Neuronal stem cell (in vitro differentiated cells): ENCODE measurements around the gene LSP1.
A peak's percentile ranks its signal among the peaks of the same experiment; 100 is the strongest.

ENCODE experiments used
- DNase-seq: peaks from one replicate; pipeline ENCODE4 v3.0.0-alpha.2; 2013; ENCODE audit warnings: low spot score
- H2AFZ ChIP-seq: one replicate; pipeline ENCODE4 v1.6.1; 2013; ENCODE audit warnings: mild to moderate bottlenecking, low read length, inconsistent platforms
- H2AK5ac ChIP-seq: 2 replicates; pipeline ENCODE4 v1.6.1; 2013; ENCODE audit warnings: low read depth, mild to moderate bottlenecking, inconsistent platforms, low read length, moderate library complexity, mixed read lengths
- H2BK120ac ChIP-seq: 2 replicates; pipeline ENCODE4 v1.6.1; 2013; ENCODE audit warnings: low read depth, mild to moderate bottlenecking, inconsistent platforms, low read length, moderate library complexity, mixed read lengths
- H2BK12ac ChIP-seq: one replicate; pipeline ENCODE4 v1.6.1; 2013; ENCODE audit warnings: low read length, inconsistent platforms
- H2BK15ac ChIP-seq: 2 replicates; pipeline ENCODE4 v1.6.1; 2013; ENCODE audit warnings: mild to moderate bottlenecking, low read length, inconsistent platforms, mixed read lengths
- H2BK5ac ChIP-seq: one replicate; pipeline ENCODE4 v1.6.1; 2013; ENCODE audit warnings: inconsistent platforms, mild to moderate bottlenecking, low read length, moderate library complexity
- H3K14ac ChIP-seq: one replicate; pipeline ENCODE4 v1.6.1; 2013; ENCODE audit warnings: low read length, inconsistent platforms
- H3K18ac ChIP-seq: 2 replicates; pipeline ENCODE4 v1.6.1; 2013; ENCODE audit warnings: low read length, inconsistent platforms
- H3K23ac ChIP-seq: 2 replicates; pipeline ENCODE4 v1.6.1; 2013; ENCODE audit warnings: low read depth, mild to moderate bottlenecking, mixed read lengths, low read length, inconsistent platforms; ENCODE audit not compliant: poor library complexity
- H3K27ac ChIP-seq: replicated peaks from 3 replicates; pipeline ENCODE4 v1.5.1; 2013; ENCODE audit warnings: low read length, inconsistent platforms
- H3K27me3 ChIP-seq, 3 experiments: 2 replicates each; pipeline ENCODE4 v1.6.1; 2013; ENCODE audit warnings: low read length in 3 of 3, mild to moderate bottlenecking in 2 of 3, inconsistent platforms in 1 of 3, low read depth in 1 of 3, mixed read lengths in 1 of 3, moderate library complexity in 1 of 3; ENCODE audit not compliant: control insufficient read depth in 3 of 3, insufficient read depth in 3 of 3
- H3K36me3 ChIP-seq, 2 donors: replicated peaks in 1 of 2; 2 replicates each; pipeline ENCODE4 v1.6.1; 2013; ENCODE audit warnings: low read length in 2 of 2; ENCODE audit not compliant: control insufficient read depth in 2 of 2, insufficient read depth in 2 of 2
- H3K4ac ChIP-seq: 2 replicates; pipeline ENCODE4 v1.6.1; 2013; ENCODE audit warnings: inconsistent platforms, mild to moderate bottlenecking, low read length, moderate library complexity
- H3K4me1 ChIP-seq, 2 donors: 1 replicate in 1 of 2; 2 replicates in 1 of 2; pipeline ENCODE4 v1.6.1; 2013; ENCODE audit warnings: low read length in 2 of 2, low read depth in 1 of 2; ENCODE audit not compliant: control insufficient read depth in 2 of 2, insufficient read depth in 1 of 2
- H3K4me2 ChIP-seq: one replicate; pipeline ENCODE4 v1.6.1; 2013; ENCODE audit warnings: mild to moderate bottlenecking, low read length, inconsistent platforms; ENCODE audit not compliant: insufficient read depth, poor library complexity, severe bottlenecking
- H3K4me3 ChIP-seq, 2 donors: 2 replicates each; pipeline ENCODE4 v1.5.1; 2013; ENCODE audit warnings: low read length in 2 of 2, mild to moderate bottlenecking in 2 of 2, inconsistent platforms in 1 of 2, moderate library complexity in 1 of 2
- H3K79me1 ChIP-seq: one replicate; pipeline ENCODE4 v1.6.1; 2013; ENCODE audit warnings: low read depth, mild to moderate bottlenecking, inconsistent platforms, low read length, moderate library complexity
- H3K9ac ChIP-seq: one replicate; pipeline ENCODE4 v1.6.1; 2013; ENCODE audit warnings: mild to moderate bottlenecking, low read depth, low read length, inconsistent platforms; ENCODE audit not compliant: poor library complexity
- H3K9me3 ChIP-seq, 2 donors: replicated peaks in 1 of 2; 2 replicates each; pipeline versions ENCODE3 to v1.6.1; 2013; ENCODE audit warnings: low read length in 2 of 2, mild to moderate bottlenecking in 2 of 2, inconsistent platforms in 1 of 2, low read depth in 1 of 2, mixed read lengths in 1 of 2, moderate library complexity in 1 of 2; ENCODE audit not compliant: control insufficient read depth in 2 of 2, insufficient read depth in 1 of 2
- H4K8ac ChIP-seq: one replicate; pipeline ENCODE4 v1.6.1; 2013; ENCODE audit warnings: low read depth, mild to moderate bottlenecking, inconsistent platforms, low read length, moderate library complexity
- H4K91ac ChIP-seq: one replicate; pipeline ENCODE4 v1.6.1; 2013; ENCODE audit warnings: low read length, low read depth, mild to moderate bottlenecking, inconsistent platforms; ENCODE audit not compliant: poor library complexity
- WGBS, 2 donors: extraction: QIAGEN DNeasy Blood & Tissue Kit; methylation state at CpG; one replicate each; pipeline ENCODE4 v1.1.7; 2013; ENCODE audit warnings: missing lambda C conversion rate in 2 of 2, mixed read lengths in 1 of 2; ENCODE audit not compliant: insufficient read length in 2 of 2, insufficient replicate concordance in 1 of 2; ENCODE audit errors: extremely low coverage in 2 of 2; 5-methylcytosine and 5-hydroxymethylcytosine counted together

Gene LSP1

DNA sequence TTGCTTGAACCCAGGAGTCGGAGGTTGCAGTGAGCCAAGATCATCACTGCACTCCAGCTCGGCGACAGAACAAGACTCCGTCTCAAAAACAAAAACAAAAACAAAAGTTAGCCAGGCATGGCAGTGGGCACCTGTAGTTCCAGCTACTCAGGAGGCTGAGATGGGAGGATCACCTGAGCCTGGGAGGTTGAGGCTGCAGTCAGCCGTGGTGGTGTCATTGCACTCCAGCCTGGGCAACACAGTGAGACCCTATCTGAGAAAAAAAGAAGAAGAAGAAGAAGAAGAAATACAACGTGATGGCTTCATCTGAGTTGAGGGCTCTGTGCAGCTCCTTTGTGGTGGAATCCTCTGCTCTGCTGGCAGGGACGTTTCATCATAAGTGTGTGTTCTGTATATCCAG lies 56.6 kb downstream of the LSP1 start:
- Histone ChIP-seq H4K91ac (no peak overlapping the region), H3K9me3 (peaks cover 0 to 2% of the 10 kb centered on the region in 2 donors), H3K4ac (no peak overlapping the region), H3K18ac (no peak overlapping the region), H3K4me2 (no peak overlapping the region), H3K27me3 (peaks cover 0 to 5% (median 0%) of the 10 kb centered on the region in 3 experiments), H2BK5ac (no peak overlapping the region), H2AK5ac (no peak overlapping the region), H2BK15ac (no peak overlapping the region), H3K14ac (no peak overlapping the region), H3K4me1 (peaks cover 3 to 4% of the 10 kb centered on the region in 2 donors), H2BK120ac (no peak overlapping the region), H2AFZ (no peak overlapping the region), H3K4me3 (no peak overlapping the region), H3K9ac (no peak overlapping the region), H3K36me3 (no peaks in the 10 kb centered on the region), H2BK12ac (no peak overlapping the region), H4K8ac (no peak overlapping the region), H3K23ac (no peak overlapping the region), H3K27ac (no peak overlapping the region), H3K79me1 (no peaks in the 10 kb centered on the region)
- no CpG with 5 or more reads among the region's 7 CpGs for WGBS, 2 donors
- no peak for DNase-seq

DNA sequence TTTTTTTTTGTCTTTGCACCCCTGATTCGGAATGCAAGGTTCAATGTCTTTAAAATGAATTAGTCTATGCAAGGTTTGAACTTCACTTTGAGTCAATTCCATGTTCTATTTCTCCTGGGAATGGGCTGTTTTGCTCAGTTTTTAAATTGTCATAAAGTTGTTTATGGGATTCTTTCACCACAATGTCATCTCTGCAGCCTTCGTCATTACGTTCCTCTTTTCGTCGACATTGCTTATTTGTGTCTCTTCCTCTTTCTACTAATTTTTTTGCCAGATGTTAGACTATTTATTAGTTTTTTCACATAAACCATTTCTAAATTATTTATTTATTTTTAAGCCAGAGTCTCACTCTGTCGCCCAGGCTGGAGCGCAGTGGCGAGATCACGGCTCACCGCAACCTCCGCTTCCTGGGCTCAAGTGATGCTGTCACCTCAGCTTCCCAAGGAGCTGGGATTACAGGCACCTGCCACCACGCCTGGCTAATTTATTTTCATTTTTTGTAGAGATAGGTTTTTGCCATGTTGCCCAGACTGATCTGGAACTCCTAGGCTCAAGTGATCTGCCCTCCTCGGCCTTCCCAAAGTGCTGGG lies 59.5 kb downstream of the LSP1 start:
- no peak overlapping the region for H3K23ac ChIP-seq
- peaks cover 3% of the 10 kb centered on the region in 2 donors for H3K4me1 ChIP-seq
- no peak overlapping the region for H2BK120ac ChIP-seq
- no peak overlapping the region for H3K14ac ChIP-seq
- H3K4me2 ChIP-seq = no peak overlapping the region
- no peak overlapping the region for H3K18ac ChIP-seq
- no peak overlapping the region for H3K4me3 ChIP-seq
- no peak overlapping the region for H3K27ac ChIP-seq
- WGBS, 2 donors = no CpG with 5 or more reads among the region's 13 CpGs
- H3K4ac ChIP-seq = no peak overlapping the region
- H2BK5ac ChIP-seq = no peak overlapping the region
- no peak overlapping the region for H2BK12ac ChIP-seq
- peaks cover 0 to 2% of the 10 kb centered on the region in 2 donors for H3K9me3 ChIP-seq
- DNase-seq = no peak
- no peak overlapping the region for H3K9ac ChIP-seq
- no peak overlapping the region for H2AFZ ChIP-seq
- H3K36me3 ChIP-seq = no peaks in the 10 kb centered on the region
- no peak overlapping the region for H2BK15ac ChIP-seq
- no peak overlapping the region for H4K91ac ChIP-seq
- peaks cover 0 to 3% (median 0%) of the 10 kb centered on the region in 3 experiments for H3K27me3 ChIP-seq
- H3K79me1 ChIP-seq = no peaks in the 10 kb centered on the region
- H4K8ac ChIP-seq = no peak overlapping the region
- no peak overlapping the region for H2AK5ac ChIP-seq

DNA sequence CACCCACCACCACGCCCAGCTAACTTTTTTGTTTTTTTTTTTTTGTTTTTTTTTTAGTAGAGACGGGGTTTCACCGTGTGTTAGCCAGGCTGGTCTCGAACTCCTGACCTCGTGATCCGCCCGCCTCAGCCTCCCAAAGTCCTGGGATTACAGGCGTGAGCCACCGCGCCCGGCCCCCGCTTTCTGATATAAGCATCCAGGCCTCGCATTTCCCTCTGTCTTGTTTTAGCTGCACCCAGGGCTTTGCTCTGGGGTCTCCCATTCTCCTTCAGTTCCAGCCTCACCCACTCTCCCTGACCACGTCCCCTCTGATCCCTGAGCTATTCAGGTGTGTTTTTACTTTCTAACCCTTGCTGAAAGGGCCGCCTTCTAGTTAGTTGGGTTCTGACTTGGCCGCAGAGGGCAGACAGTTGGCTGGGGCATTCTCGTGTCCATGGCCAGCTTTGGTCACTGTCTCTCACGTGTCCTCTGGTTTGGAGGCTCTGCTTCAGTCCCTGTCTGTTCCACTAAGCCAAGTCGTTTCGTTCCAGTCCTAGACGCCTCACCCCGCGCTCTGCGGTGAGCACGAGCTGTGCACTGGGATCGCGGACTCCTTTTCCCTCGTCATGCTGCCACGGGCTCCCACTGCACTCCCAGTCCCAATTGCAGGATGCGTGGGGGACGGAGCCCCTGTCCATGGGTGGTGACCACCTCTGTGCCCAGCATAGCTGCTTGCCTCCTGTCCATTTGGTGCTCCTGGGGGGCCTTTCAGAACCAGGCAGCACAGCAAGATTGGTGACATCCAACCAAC lies 60.6 kb downstream of the LSP1 start:
- peaks cover 0 to 3% of the 10 kb centered on the region in 2 donors for H3K4me1 ChIP-seq
- H3K9me3 ChIP-seq = no peaks in the 10 kb centered on the region
- peaks cover 0 to 3% (median 0%) of the 10 kb centered on the region in 3 experiments for H3K27me3 ChIP-seq
- H3K4ac ChIP-seq = no peak overlapping the region
- H2BK5ac ChIP-seq = no peak overlapping the region
- H4K91ac ChIP-seq = no peak overlapping the region
- no peak overlapping the region for H3K23ac ChIP-seq
- H2BK15ac ChIP-seq = no peak overlapping the region
- peak overlapping the region; percentile 77 for H3K14ac ChIP-seq
- no peak overlapping the region for H3K27ac ChIP-seq
- peak overlapping the region; percentile 56 for H3K18ac ChIP-seq
- no peaks in the 10 kb centered on the region for H3K36me3 ChIP-seq
- no peaks in the 10 kb centered on the region for H3K79me1 ChIP-seq
- no peak overlapping the region for H4K8ac ChIP-seq
- H2AK5ac ChIP-seq = no peak overlapping the region
- H2AFZ ChIP-seq = no peak overlapping the region
- H3K9ac ChIP-seq = peak overlapping the region; percentile 36
- no peak overlapping the region for H2BK120ac ChIP-seq
- no peak overlapping the region for H2BK12ac ChIP-seq
- no peak overlapping the region for H3K4me2 ChIP-seq
- H3K4me3 ChIP-seq = no peak overlapping the region
- no peak for DNase-seq
- WGBS, 2 donors = no CpG with 5 or more reads among the region's 31 CpGs

DNA sequence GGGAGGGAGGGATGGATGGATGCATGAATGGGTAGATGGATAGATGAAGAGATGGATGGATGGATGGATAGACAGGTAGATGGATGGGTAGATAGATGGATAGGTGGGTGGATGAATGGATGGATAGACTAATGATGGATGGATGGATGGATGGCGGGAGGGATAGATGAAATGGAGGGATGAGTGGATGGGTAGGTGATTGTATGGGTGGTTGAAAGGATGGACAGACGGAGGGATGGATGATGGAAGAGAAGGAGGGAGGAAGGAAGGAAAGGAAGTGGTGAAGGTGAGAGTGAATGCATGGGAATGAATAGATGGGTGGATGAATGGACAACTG lies 62.9 kb downstream of the LSP1 start:
- no peak overlapping the region for H3K14ac ChIP-seq
- H3K4me1 ChIP-seq = peaks cover 0 to 2% of the 10 kb centered on the region in 2 donors
- H3K27ac ChIP-seq = no peak overlapping the region
- no peaks in the 10 kb centered on the region for H3K9me3 ChIP-seq
- no peak overlapping the region for H2BK120ac ChIP-seq
- H3K4ac ChIP-seq = no peak overlapping the region
- no peak overlapping the region for H2AFZ ChIP-seq
- H3K4me2 ChIP-seq = no peak overlapping the region
- no peak overlapping the region for H2AK5ac ChIP-seq
- H2BK12ac ChIP-seq = no peak overlapping the region
- H4K8ac ChIP-seq = peak overlapping the region; percentile 43
- no peaks in the 10 kb centered on the region for H3K36me3 ChIP-seq
- 100% methylated on average over 1 to 2 of the region's 2 CpGs for WGBS, 2 donors
- H2BK5ac ChIP-seq = no peak overlapping the region
- H3K27me3 ChIP-seq = peaks cover 0 to 3% (median 0%) of the 10 kb centered on the region in 3 experiments
- no peak overlapping the region for H3K23ac ChIP-seq
- no peak overlapping the region for H3K4me3 ChIP-seq
- H3K18ac ChIP-seq = peak overlapping the region; percentile 48
- no peak overlapping the region for H3K9ac ChIP-seq
- DNase-seq = no peak
- H2BK15ac ChIP-seq = no peak overlapping the region
- H4K91ac ChIP-seq = no peak overlapping the region
- H3K79me1 ChIP-seq = no peaks in the 10 kb centered on the region
